ENCODE data around the gene INPP5J.

INPP5J gene

GRCh38 chr22:31133911-31134310, 11.1 kb downstream of the INPP5J start:
- TF ChIP-seq TAF1 (IDR thresholded peaks at IDR 0.05; ENCODE audit: low read depth, low read length) (no peak), SPI1 (IDR thresholded peaks at IDR 0.05; ENCODE audit: low read depth, low read length) (no peak)
- DNase-seq (ENCODE audit: insufficient read length, low spot score), result no peak
- no peak for FAIRE-seq

GRCh38 chr22:31134688-31135087, 11.9 kb downstream of the INPP5J start:
- DNase-seq (ENCODE audit: insufficient read length, low spot score) (no peak), FAIRE-seq (no peak)
- TF ChIP-seq POLR2A (IDR thresholded peaks at IDR 0.05; ENCODE audit: low read depth, low read length) (no peak), TAF1 (IDR thresholded peaks at IDR 0.05; ENCODE audit: low read depth, low read length) (no peak), SPI1 (IDR thresholded peaks at IDR 0.05; ENCODE audit: low read depth, low read length) (no peak), POU2F2 (IDR thresholded peaks at IDR 0.05; ENCODE audit: low read depth, low read length) (no peak), POLR2AphosphoS5 (IDR thresholded peaks at IDR 0.05; ENCODE audit: low read depth, low read length) (no peak), PAX5 (IDR thresholded peaks at IDR 0.05; ENCODE audit: insufficient read depth, low read length, severe bottlenecking) (no peak)

- FAIRE-seq (no peak), DNase-seq (ENCODE audit: insufficient read length, low spot score) (no peak)
- TF ChIP-seq POLR2AphosphoS5 (IDR thresholded peaks at IDR 0.05; ENCODE audit: low read depth, low read length) (no peak), SPI1 (IDR thresholded peaks at IDR 0.05; ENCODE audit: low read depth, low read length) (no peak), PAX5 (IDR thresholded peaks at IDR 0.05; ENCODE audit: insufficient read depth, low read length, severe bottlenecking) (no peak), TAF1 (IDR thresholded peaks at IDR 0.05; ENCODE audit: low read depth, low read length) (no peak), POU2F2 (IDR thresholded peaks at IDR 0.05; ENCODE audit: low read depth, low read length) (no peak), POLR2A (IDR thresholded peaks at IDR 0.05; ENCODE audit: low read depth, low read length) (no peak)
Measured at GRCh38 chr22:31135706-31136105, 12.9 kb downstream of the INPP5J start.

- no peak for FAIRE-seq
- TF ChIP-seq SPI1 (IDR thresholded peaks at IDR 0.05; ENCODE audit: low read depth, low read length) (no peak), POLR2AphosphoS5 (IDR thresholded peaks at IDR 0.05; ENCODE audit: low read depth, low read length) (no peak), POLR2A (IDR thresholded peaks at IDR 0.05; ENCODE audit: low read depth, low read length) (no peak), POU2F2 (IDR thresholded peaks at IDR 0.05; ENCODE audit: low read depth, low read length) (no peak), PAX5 (IDR thresholded peaks at IDR 0.05; ENCODE audit: insufficient read depth, low read length, severe bottlenecking) (no peak), TAF1 (IDR thresholded peaks at IDR 0.05; ENCODE audit: low read depth, low read length) (no peak)
- no peak for DNase-seq (ENCODE audit: insufficient read length, low spot score)
Measured at GRCh38 chr22:31136155-31136554, 13.4 kb downstream of the INPP5J start.

GRCh38 chr22:31136711-31137110, 13.9 kb downstream of the INPP5J start:
- TF ChIP-seq POLR2A (IDR thresholded peaks at IDR 0.05; ENCODE audit: low read depth, low read length) (no peak), POLR2AphosphoS5 (IDR thresholded peaks at IDR 0.05; ENCODE audit: low read depth, low read length) (no peak), POU2F2 (IDR thresholded peaks at IDR 0.05; ENCODE audit: low read depth, low read length) (no peak), PAX5 (IDR thresholded peaks at IDR 0.05; ENCODE audit: insufficient read depth, low read length, severe bottlenecking) (no peak), TAF1 (IDR thresholded peaks at IDR 0.05; ENCODE audit: low read depth, low read length) (no peak)
- no peak for FAIRE-seq
- no peak for DNase-seq (ENCODE audit: insufficient read length, low spot score)

GRCh38 chr22:31137721-31138120, 15.0 kb downstream of the INPP5J start:
- TF ChIP-seq PAX5 (IDR thresholded peaks at IDR 0.05; ENCODE audit: insufficient read depth, low read length, severe bottlenecking) (no peak), POLR2A (IDR thresholded peaks at IDR 0.05; ENCODE audit: low read depth, low read length) (no peak), SPI1 (IDR thresholded peaks at IDR 0.05; ENCODE audit: low read depth, low read length) (no peak), POU2F2 (IDR thresholded peaks at IDR 0.05; ENCODE audit: low read depth, low read length) (no peak), TAF1 (IDR thresholded peaks at IDR 0.05; ENCODE audit: low read depth, low read length) (no peak), POLR2AphosphoS5 (IDR thresholded peaks at IDR 0.05; ENCODE audit: low read depth, low read length) (no peak)
- no peak for FAIRE-seq
- no peak for DNase-seq (ENCODE audit: insufficient read length, low spot score)

GRCh38 chr22:31138126-31138525, 15.4 kb downstream of the INPP5J start:
- no peak for DNase-seq (ENCODE audit: insufficient read length, low spot score)
- FAIRE-seq, result no peak
- no peak for TF ChIP-seq SPI1 (IDR thresholded peaks at IDR 0.05; ENCODE audit: low read depth, low read length)
- no peak for TF ChIP-seq POLR2A (IDR thresholded peaks at IDR 0.05; ENCODE audit: low read depth, low read length)
- no peak for TF ChIP-seq POLR2AphosphoS5 (IDR thresholded peaks at IDR 0.05; ENCODE audit: low read depth, low read length)
- no peak for TF ChIP-seq POU2F2 (IDR thresholded peaks at IDR 0.05; ENCODE audit: low read depth, low read length)
- TF ChIP-seq PAX5 (IDR thresholded peaks at IDR 0.05; ENCODE audit: insufficient read depth, low read length, severe bottlenecking), result no peak
- no peak for TF ChIP-seq TAF1 (IDR thresholded peaks at IDR 0.05; ENCODE audit: low read depth, low read length)

- no peak for FAIRE-seq
- DNase-seq (ENCODE audit: insufficient read length, low spot score), result no peak
Measured at GRCh38 chr22:31139066-31139465, 16.3 kb downstream of the INPP5J start.

GRCh38 chr22:31139866-31140716, 17.3 kb downstream of the INPP5J start, which contains the start of gene PLA2G3:
PLA2G3 (minus strand) TSS chr22:31140508; CDS start chr22:31140354, 154 bp downstream.
- TF ChIP-seq POLR2A (IDR thresholded peaks at IDR 0.05; ENCODE audit: low read depth, low read length) (no peak), PAX5 (IDR thresholded peaks at IDR 0.05; ENCODE audit: insufficient read depth, low read length, severe bottlenecking) (no peak)
- no peak for DNase-seq (ENCODE audit: insufficient read length, low spot score)
- FAIRE-seq, result no peak

More at GRCh38 chr22:31139066-31139465, 16.3 kb downstream of the INPP5J start:
- TF ChIP-seq PAX5 (IDR thresholded peaks at IDR 0.05; ENCODE audit: insufficient read depth, low read length, severe bottlenecking) (no peak), SPI1 (IDR thresholded peaks at IDR 0.05; ENCODE audit: low read depth, low read length) (no peak), POLR2AphosphoS5 (IDR thresholded peaks at IDR 0.05; ENCODE audit: low read depth, low read length) (no peak), POU2F2 (IDR thresholded peaks at IDR 0.05; ENCODE audit: low read depth, low read length) (no peak), TAF1 (IDR thresholded peaks at IDR 0.05; ENCODE audit: low read depth, low read length) (no peak), POLR2A (IDR thresholded peaks at IDR 0.05; ENCODE audit: low read depth, low read length) (no peak)

GRCh38 chr22:31140746-31141145, 18.0 kb downstream of the INPP5J start:
- FAIRE-seq, result no peak
- no peak for DNase-seq (ENCODE audit: insufficient read length, low spot score)
- TF ChIP-seq TAF1 (IDR thresholded peaks at IDR 0.05; ENCODE audit: low read depth, low read length) (no peak), PAX5 (IDR thresholded peaks at IDR 0.05; ENCODE audit: insufficient read depth, low read length, severe bottlenecking) (no peak), SPI1 (IDR thresholded peaks at IDR 0.05; ENCODE audit: low read depth, low read length) (no peak), POLR2A (IDR thresholded peaks at IDR 0.05; ENCODE audit: low read depth, low read length) (no peak), POU2F2 (IDR thresholded peaks at IDR 0.05; ENCODE audit: low read depth, low read length) (no peak), POLR2AphosphoS5 (IDR thresholded peaks at IDR 0.05; ENCODE audit: low read depth, low read length) (no peak)
